ENCODE results near the gene CANT1. TPM values are rescaled to one million over a fixed set of nuclear protein-coding genes. Genes with fewer than 3 reads are reported as not detected.

The CANT1 gene
- total RNA-seq, 4 donors from 2014 or later, result 24.0 to 34.8 (median 30.3) TPM

DNA sequence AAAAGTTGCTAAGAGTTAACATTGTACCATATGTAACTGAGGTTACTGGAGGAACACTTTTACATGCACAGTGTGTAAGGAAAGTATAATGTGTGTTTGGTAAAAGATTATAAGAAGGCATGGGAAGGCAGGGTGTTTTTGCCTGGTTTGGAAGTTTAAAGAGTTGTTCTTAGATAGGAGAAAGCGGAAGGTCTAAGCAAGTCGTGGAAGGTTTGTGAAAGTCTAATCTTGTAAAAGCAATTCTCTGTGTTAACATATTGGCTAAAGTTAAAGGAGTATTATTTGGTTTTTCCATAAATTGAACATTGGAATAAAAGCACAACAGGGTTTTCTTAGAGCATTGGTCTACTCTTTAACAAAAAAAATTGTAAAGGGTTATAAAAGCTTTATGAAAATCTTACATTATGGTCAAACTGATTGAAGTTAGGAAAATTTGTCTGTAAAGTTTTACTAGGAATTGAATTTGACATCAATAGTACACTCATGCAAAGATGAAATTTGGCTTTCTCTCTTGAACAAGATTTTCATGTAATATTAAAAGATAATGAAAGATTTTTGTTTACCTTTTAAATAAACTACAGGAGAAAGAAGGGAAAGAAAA is 4.7 kb upstream of the CANT1 start:
- no peak for ATAC-seq (ENCODE audit: low FRiP score)
- TF ChIP-seq, protein P1, sequence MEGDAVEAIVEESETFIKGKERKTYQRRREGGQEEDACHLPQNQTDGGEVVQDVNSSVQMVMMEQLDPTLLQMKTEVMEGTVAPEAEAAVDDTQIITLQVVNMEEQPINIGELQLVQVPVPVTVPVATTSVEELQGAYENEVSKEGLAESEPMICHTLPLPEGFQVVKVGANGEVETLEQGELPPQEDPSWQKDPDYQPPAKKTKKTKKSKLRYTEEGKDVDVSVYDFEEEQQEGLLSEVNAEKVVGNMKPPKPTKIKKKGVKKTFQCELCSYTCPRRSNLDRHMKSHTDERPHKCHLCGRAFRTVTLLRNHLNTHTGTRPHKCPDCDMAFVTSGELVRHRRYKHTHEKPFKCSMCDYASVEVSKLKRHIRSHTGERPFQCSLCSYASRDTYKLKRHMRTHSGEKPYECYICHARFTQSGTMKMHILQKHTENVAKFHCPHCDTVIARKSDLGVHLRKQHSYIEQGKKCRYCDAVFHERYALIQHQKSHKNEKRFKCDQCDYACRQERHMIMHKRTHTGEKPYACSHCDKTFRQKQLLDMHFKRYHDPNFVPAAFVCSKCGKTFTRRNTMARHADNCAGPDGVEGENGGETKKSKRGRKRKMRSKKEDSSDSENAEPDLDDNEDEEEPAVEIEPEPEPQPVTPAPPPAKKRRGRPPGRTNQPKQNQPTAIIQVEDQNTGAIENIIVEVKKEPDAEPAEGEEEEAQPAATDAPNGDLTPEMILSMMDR (IDR thresholded peaks at IDR 0.05), result no peak
- no peak for DNase-seq (ENCODE audit: low spot score)

DNA sequence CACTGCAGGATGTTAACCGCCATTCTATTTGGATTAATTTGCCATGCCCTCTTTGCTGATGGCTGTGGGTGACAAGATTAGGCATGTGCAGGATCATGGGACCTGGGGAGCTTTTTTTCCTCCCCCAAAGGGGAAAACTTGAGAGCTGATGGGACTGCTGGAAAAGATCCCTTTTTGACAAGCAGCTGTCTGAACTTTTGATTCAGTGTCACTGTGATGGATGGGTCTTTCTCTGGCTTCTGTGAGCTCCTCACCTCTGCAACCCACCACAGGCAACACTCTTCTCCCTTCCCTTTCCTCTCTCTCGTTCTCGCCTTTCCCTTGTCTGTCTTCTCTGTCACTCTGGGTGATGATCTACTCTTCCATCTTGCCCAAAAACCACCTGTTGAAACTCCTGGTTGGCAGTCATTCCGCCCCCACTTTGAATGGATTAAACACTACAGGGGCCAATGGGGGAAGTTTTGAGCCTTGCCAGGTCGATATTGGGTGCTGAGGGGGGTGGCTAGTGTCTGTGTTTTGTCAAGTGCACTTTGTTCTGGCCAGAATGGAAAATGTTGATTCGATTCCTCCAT is 3.1 kb upstream of the CANT1 start:
- ATAC-seq (ENCODE audit: low FRiP score), result no peak
- no peak for DNase-seq (ENCODE audit: low spot score)
- TF ChIP-seq, protein P1 (IDR thresholded peaks at IDR 0.05), result no peak

DNA sequence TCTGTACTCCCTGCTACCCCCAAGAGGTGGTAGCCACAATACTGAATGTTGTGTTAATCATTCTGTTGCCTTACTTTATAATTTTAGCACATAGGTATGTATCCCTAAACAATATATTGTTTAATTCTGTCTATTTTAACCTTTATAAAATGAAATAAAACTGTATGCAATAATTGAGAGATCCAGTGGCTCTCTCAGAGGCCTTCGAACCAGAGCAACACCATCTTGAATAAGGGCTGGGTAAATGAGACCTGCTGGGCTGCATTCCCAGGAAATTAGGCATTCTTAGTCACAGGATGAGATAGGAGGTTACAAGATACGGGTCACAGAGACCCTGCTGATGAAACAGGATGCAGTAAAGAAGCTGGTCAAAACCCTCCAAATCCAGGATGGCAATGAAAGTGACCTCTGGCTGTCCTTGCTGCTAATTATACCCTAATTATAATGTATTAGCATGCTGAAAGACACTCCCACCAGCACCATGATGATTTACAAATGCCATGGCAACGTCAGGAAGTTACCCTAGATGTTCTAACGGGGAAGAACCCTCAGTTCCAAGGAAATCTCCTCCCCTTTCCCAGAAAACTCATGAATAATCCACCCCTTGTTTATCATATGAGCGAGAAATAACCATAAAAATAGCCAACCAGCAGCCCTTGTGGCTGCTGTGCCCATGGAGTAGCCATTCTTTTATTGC is 2.0 kb upstream of the CANT1 start:
- TF ChIP-seq, protein P1 (IDR thresholded peaks at IDR 0.05), result no peak
- ATAC-seq (ENCODE audit: low FRiP score) (no peak), DNase-seq (ENCODE audit: low spot score) (no peak)

DNA sequence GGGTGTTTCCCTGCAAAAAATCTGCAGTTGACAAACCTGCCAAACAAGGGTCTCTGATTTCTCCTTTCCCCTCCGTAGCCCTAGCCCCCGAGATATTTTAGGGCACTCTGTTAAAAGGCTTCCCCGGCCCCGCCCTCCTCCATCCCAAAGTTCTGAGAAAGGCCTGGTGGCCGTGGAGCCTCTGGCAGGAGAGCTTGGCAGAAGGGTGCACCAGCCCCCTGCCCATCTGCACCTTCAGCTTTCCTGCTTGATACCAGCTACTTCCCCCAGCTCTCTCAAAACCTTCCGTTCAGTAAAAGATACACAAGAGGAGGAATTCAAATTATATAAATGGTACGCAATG is 711 bp upstream of the CANT1 start:
- ATAC-seq (ENCODE audit: low FRiP score), result no peak
- DNase-seq (ENCODE audit: low spot score), result no peak
- TF ChIP-seq, protein P1 (IDR thresholded peaks at IDR 0.05), result no peak

DNA sequence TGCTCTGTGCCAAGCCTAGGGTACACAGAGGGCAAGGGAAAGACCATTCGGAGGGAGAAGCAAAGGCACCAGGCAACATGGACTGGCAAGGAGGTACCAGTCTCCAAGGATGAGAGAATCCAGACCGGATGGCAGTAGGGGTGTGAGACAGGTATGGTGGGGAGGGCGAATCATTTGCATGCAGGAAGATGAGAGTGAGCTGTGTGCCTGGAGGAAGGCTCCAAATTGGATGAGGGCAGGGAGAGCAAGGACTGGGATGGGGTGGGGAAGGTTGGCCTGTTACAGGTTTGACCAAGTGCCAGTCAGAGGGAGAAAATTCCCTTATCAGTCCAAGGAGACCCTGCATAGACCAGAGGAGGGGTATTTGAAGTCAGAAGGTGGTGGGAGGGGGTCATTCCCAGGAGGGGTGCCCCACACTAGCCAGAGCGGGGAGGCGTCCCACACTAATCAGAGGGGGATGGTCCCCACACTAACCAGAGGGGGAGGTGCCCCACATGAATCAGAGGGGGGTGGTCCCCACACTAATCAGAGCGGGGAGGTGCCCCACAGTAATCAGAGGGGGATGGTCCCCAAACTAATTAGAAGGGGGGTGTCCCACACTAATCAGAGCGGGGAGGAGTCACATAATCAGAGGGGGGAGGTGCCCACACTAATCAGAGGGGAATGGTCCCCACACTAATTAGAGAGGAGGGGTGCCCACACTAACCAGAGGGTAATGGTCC is 737 bp downstream of the CANT1 start:
- DNase-seq (ENCODE audit: low spot score) (peak; percentile 16), ATAC-seq (ENCODE audit: low FRiP score) (no peak)
- TF ChIP-seq, protein P1 (IDR thresholded peaks at IDR 0.05), result no peak

DNA sequence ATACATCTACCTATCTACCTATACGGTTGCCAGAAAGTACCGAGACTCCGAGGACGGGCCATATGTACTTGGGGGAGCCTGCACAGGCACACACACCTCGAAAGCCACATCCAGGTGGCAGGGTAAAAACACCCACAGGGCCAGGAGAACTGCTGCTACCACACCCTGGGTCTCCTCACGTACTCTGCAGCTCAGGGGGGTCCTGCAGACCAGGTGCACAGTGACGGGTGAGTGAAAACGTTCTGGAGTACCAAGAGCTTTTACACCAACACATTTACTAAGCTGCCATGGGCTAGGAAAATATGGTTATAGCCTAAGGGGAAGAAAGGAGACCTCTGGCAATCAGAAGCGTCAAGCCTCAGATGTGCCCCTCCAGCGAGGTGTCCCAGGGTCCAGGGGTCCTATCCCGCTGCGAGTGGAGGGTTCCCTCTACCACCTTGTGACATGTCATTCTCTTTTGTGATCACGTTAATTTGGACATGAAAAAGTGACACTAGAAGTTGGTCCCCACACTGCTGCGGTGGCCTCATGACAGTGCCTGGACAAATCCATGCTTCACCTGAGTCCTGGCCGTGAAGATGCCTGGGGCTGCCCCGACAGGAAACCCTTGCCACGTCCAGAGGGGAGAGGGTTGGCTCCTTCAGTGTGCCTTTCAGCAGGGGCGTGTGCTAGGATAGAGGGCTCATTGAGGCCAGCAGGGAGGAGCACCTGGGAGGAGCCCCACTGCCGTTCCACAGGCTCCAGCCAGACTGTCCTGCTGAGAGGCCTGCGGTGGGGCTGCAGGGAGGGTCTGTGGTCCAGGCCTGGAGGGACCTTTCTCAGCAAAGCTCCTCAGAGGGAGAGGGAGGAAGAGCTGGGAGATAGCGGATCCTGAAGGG is 1.8 kb downstream of the CANT1 start:
- peak; percentile 14 for DNase-seq (ENCODE audit: low spot score)
- ATAC-seq (ENCODE audit: low FRiP score), result no peak
- TF ChIP-seq, protein P1 (IDR thresholded peaks at IDR 0.05), result no peak

Measured in omental fat pad (tissue), 4 donors.